GM23338 (cell line): ENCODE results near the gene EGFR. TPM values are rescaled to one million over a fixed set of nuclear protein-coding genes. Genes with fewer than 3 reads are reported as not detected.

Source experiments
- ATAC-seq: fragments of 200-7000 bp; cut with Tn5 transposase; 3 replicates; pipeline ENCODE4 v1.9.1; 2020
- DNase-seq: peaks from one replicate; pipeline ENCODE4 v3.0.0-alpha.2; 2015; ENCODE audit warnings: low spot score
- H2AFZ ChIP-seq: fragments of 200-600 bp; sonication (generic); 2 replicates; pipeline ENCODE4 v1.8.0; 2016; ENCODE audit warnings: antibody characterized with exemption, mild to moderate bottlenecking, moderate library complexity
- H3F3A ChIP-seq: fragments of 200-600 bp; sonication (generic); replicated peaks from 2 replicates; pipeline ENCODE4 v1.8.0; 2017; ENCODE audit warnings: antibody characterized with exemption, mixed run types, low read depth
- H3K27ac ChIP-seq: fragments of 200-600 bp; sonication (generic); 2 replicates; pipeline ENCODE4 v1.6.1; 2016; ENCODE audit warnings: low read depth
- H3K27me3 ChIP-seq: fragments of 200-600 bp; sonication (generic); 2 replicates; pipeline ENCODE4 v1.8.0; 2016; ENCODE audit warnings: mild to moderate bottlenecking, mixed run types, moderate library complexity; ENCODE audit not compliant: insufficient read depth
- H3K36me3 ChIP-seq: fragments of 200-600 bp; sonication (generic); 2 replicates; pipeline ENCODE4 v1.8.0; 2016; ENCODE audit warnings: mild to moderate bottlenecking; ENCODE audit not compliant: insufficient read depth
- H3K4me1 ChIP-seq: fragments of 200-600 bp; sonication (generic); 2 replicates; pipeline ENCODE4 v1.8.0; 2016; ENCODE audit warnings: mild to moderate bottlenecking, moderate library complexity; ENCODE audit not compliant: insufficient read depth
- H3K4me2 ChIP-seq: fragments of 200-600 bp; sonication (generic); 2 replicates; pipeline ENCODE4 v1.7.1; 2017; ENCODE audit warnings: mixed run types
- H3K4me3 ChIP-seq: fragments of 200-600 bp; sonication (generic); 2 replicates; pipeline ENCODE4 v1.6.1; 2016; ENCODE audit warnings: mixed run types
- H3K79me2 ChIP-seq: fragments of 200-600 bp; sonication (generic); replicated peaks from 2 replicates; pipeline ENCODE4 v1.8.0; 2017; ENCODE audit warnings: mild to moderate bottlenecking; ENCODE audit not compliant: insufficient read depth
- H3K9me2 ChIP-seq: fragments of 200-600 bp; sonication (generic); 2 replicates; pipeline ENCODE4 v1.8.0; 2017; ENCODE audit not compliant: insufficient read depth
- H4K20me1 ChIP-seq: fragments of 200-600 bp; sonication (generic); replicated peaks from 2 replicates; pipeline ENCODE4 v1.8.0; 2017; ENCODE audit warnings: mild to moderate bottlenecking; ENCODE audit not compliant: insufficient read depth
- H3K27ac Mint-ChIP-seq: 2 replicates; pipeline ENCODE4 v1.8.0; 2020; ENCODE audit warnings: inconsistent platforms, mild to moderate bottlenecking, moderate library complexity, mixed read lengths
- H3K27me3 Mint-ChIP-seq: 3 replicates; pipeline ENCODE4 v1.8.0; 2022; ENCODE audit warnings: low read depth, mild to moderate bottlenecking, moderate library complexity, mixed read lengths, inconsistent platforms; ENCODE audit not compliant: insufficient read depth, poor library complexity
- H3K36me3 Mint-ChIP-seq: 3 replicates; pipeline ENCODE4 v1.8.0; 2021; ENCODE audit warnings: low read depth, mild to moderate bottlenecking, inconsistent platforms, moderate library complexity, mixed read lengths
- H3K4me1 Mint-ChIP-seq: 3 replicates; pipeline ENCODE4 v1.8.0; 2020; ENCODE audit warnings: mild to moderate bottlenecking, inconsistent platforms, mixed read lengths
- H3K4me3 Mint-ChIP-seq: 3 replicates; pipeline ENCODE4 v1.8.0; 2021; ENCODE audit warnings: moderate library complexity, mild to moderate bottlenecking, inconsistent platforms, mixed read lengths
- H3K9me3 Mint-ChIP-seq: 3 replicates; pipeline ENCODE4 v1.8.0; 2020; ENCODE audit warnings: moderate library complexity, mild to moderate bottlenecking, inconsistent platforms, mixed read lengths
- CREB1 ChIP-seq: fragments of 250-450 bp; sonication (Bioruptor Pico); IDR thresholded peaks from 2 replicates; pipeline ENCODE4 v1.5.0; 2020; ENCODE audit warnings: low read depth, mild to moderate bottlenecking, moderate library complexity
- EZH2 ChIP-seq: fragments of 200-600 bp; sonication (generic); IDR thresholded peaks from one replicate; pipeline ENCODE4 v1.8.0; 2017; ENCODE audit warnings: antibody characterized with exemption, mild to moderate bottlenecking, low read depth; ENCODE audit not compliant: unreplicated experiment
- EZH2phosphoT487 ChIP-seq: fragments of 200-600 bp; sonication (generic); IDR thresholded peaks from one replicate; pipeline ENCODE4 v1.8.1; 2018; ENCODE audit warnings: antibody characterized with exemption; ENCODE audit not compliant: unreplicated experiment
- JUNB ChIP-seq: IDR thresholded peaks from one replicate; pipeline ENCODE4 v1.6.1; 2016; ENCODE audit warnings: antibody characterized with exemption; ENCODE audit not compliant: unreplicated experiment
- NANOG ChIP-seq: IDR thresholded peaks from 2 replicates; pipeline ENCODE4 v1.6.1; 2016; ENCODE audit warnings: antibody characterized with exemption, borderline replicate concordance
- POLR2AphosphoS5 ChIP-seq: IDR thresholded peaks from 2 replicates; pipeline ENCODE4 v1.6.1; 2016; ENCODE audit warnings: antibody characterized with exemption, low read depth
- ZNF114 ChIP-seq: fragments of 250-450 bp; sonication (Bioruptor Pico); IDR thresholded peaks from 2 replicates; pipeline ENCODE4 v1.5.0; 2020; ENCODE audit warnings: mild to moderate bottlenecking, moderate library complexity
- ZNF331 ChIP-seq: fragments of 250-450 bp; sonication (Bioruptor Pico); IDR thresholded peaks from 2 replicates; pipeline ENCODE4 v1.5.0; 2020; ENCODE audit warnings: low read depth, mild to moderate bottlenecking, moderate library complexity
- polyA plus RNA-seq: library from polyadenylated mRNA; unstranded; fragments of >200 nt; fragmentation: Nextera tagmentation; extraction: Ambion mirVana; gene quantifications from 2 replicates; pipeline ENCODE4 v1.2.1, GENCODE V29; 2016
- total RNA-seq: library from RNA; depleted of rRNA; stranded (reverse); fragments of >200 nt; shearing (Covaris generic); gene quantifications from 2 replicates; pipeline ENCODE4 v1.2.3, GENCODE V29; 2014
- TF ChIP-seq, protein P1 (sequence below): fragments of 250-450 bp; sonication (Bioruptor Pico); IDR thresholded peaks from 2 replicates; pipeline ENCODE4 v1.5.0; 2020; ENCODE audit warnings: mild to moderate bottlenecking, moderate library complexity
- TF ChIP-seq, protein P2 (sequence below): IDR thresholded peaks from one replicate; pipeline ENCODE4 v1.6.1; 2018; ENCODE audit warnings: antibody characterized with exemption; ENCODE audit not compliant: unreplicated experiment

EGFR gene
- total and polyA plus RNA-seq, 2 experiments from 2014 or later = 1.5 to 4.5 TPM

DNA sequence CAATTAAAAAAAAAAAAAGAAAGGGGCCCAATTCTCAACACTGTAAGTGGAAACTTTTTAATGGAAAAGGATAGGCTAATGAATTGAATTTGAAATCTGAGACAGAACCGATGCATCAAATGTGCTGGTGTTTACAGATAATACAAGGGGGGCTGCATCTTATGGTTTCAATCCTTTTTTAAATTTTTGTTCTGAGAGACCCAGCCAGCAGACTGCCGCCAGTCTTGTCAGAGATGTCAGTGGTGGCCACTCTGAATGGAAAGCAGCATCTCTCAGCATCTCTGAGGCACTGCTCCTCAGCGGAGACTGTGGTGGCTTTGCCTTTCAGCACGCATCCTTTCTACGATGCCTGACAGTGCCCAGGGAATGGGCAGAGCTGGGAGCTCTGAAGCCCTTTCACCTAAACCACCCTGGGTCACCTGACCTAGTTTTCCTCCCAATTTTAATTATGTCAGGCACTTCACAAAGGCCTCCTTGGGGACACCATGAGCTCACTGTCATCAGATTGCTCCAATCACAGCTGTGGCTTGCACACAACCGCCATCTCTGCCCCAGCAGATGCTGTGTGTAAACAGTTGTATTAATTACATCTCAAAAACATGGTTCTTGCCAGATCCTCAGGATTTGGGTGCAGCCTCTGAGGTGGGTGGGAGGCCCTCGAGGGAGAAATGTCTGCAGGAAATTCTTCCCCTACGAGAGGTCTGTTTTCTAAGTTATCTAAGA is 81.2 kb downstream of the EGFR start:
- Histone ChIP-seq H3K4me2 (no peak overlapping the region), H3F3A (no peaks in the 10 kb centered on the region), H3K9me2 (no peaks in the 10 kb centered on the region), H3K27ac (no peak overlapping the region), H3K4me1 (peaks cover 16% of the 10 kb centered on the region; the same call in 1 of the 2 replicates), H2AFZ (no peak overlapping the region), H4K20me1 (no peaks in the 10 kb centered on the region), H3K4me3 (no peak overlapping the region), H3K36me3 (no peaks in the 10 kb centered on the region), H3K79me2 (no peaks in the 10 kb centered on the region), H3K27me3 (no peaks in the 10 kb centered on the region)
- TF ChIP-seq EZH2phosphoT487 (no peak), NANOG (no peak), POLR2AphosphoS5 (no peak), JUNB (no peak), ZNF114 (CRISPR knock-in tag) (no peak), CREB1 (CRISPR knock-in tag) (no peak)
- H3K27me3 Mint-ChIP-seq = peaks cover 5% of the 10 kb centered on the region
- peaks cover 35% of the 10 kb centered on the region for H3K4me1 Mint-ChIP-seq
- no peak overlapping the region for H3K4me3 Mint-ChIP-seq
- DNase-seq = no peak
- no peaks in the 10 kb centered on the region for H3K36me3 Mint-ChIP-seq
- no peaks in the 10 kb centered on the region for H3K9me3 Mint-ChIP-seq
- H3K27ac Mint-ChIP-seq = no peak overlapping the region
- ATAC-seq = no peak

DNA sequence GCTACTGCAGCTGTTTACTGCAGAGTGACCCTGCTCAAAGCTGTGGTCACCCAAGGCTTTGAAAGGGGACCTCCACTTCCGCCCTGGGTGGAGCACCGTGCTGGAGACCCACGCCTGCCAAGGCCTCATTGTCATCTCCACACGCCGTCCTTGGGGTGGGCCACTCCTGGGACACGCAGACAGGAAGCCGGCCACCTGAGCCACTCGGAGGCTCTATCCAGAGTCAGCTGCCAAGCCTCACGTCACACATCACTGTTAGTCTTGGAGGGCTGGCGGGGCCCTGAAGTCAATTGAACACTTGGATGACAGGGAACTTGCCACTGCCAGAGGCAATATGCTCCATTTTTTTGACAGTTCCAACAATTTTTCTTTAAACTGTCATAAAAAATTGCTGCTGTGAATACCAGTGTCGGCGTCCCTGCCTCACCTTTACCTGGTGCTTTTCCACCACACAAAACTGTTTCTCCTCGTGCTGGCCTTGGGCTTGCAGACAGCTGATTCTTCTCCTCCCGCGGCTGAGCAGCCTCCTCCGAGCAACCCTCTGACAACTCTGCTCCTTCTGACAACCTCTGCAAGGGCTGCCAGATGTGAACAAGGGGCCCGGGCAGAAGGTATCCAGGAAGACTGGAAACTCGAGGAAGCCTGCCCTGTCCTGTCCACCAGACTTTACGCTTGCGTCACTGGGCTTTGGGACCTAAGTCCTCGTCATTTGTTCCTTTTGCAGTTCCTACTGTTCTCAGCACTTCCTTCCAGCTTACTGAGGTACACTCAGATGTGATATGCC is 81.9 kb downstream of the EGFR start:
- Histone ChIP-seq H4K20me1 (no peaks in the 10 kb centered on the region), H3K4me3 (no peak overlapping the region), H3K4me1 (peaks cover 16% of the 10 kb centered on the region; the same call in 1 of the 2 replicates), H2AFZ (no peak overlapping the region), H3K9me2 (no peaks in the 10 kb centered on the region), H3K4me2 (no peak overlapping the region), H3F3A (no peaks in the 10 kb centered on the region), H3K27ac (no peak overlapping the region), H3K27me3 (no peaks in the 10 kb centered on the region), H3K36me3 (no peaks in the 10 kb centered on the region), H3K79me2 (no peaks in the 10 kb centered on the region)
- Mint-ChIP-seq H3K27ac (peak overlapping the region; percentile 61; the same call in 1 of the 2 replicates), H3K36me3 (no peaks in the 10 kb centered on the region), H3K9me3 (no peaks in the 10 kb centered on the region), H3K4me1 (peaks cover 35% of the 10 kb centered on the region), H3K27me3 (peaks cover 5% of the 10 kb centered on the region), H3K4me3 (no peak overlapping the region)
- DNase-seq (no peak), ATAC-seq (no peak)
- TF ChIP-seq, protein P1, sequence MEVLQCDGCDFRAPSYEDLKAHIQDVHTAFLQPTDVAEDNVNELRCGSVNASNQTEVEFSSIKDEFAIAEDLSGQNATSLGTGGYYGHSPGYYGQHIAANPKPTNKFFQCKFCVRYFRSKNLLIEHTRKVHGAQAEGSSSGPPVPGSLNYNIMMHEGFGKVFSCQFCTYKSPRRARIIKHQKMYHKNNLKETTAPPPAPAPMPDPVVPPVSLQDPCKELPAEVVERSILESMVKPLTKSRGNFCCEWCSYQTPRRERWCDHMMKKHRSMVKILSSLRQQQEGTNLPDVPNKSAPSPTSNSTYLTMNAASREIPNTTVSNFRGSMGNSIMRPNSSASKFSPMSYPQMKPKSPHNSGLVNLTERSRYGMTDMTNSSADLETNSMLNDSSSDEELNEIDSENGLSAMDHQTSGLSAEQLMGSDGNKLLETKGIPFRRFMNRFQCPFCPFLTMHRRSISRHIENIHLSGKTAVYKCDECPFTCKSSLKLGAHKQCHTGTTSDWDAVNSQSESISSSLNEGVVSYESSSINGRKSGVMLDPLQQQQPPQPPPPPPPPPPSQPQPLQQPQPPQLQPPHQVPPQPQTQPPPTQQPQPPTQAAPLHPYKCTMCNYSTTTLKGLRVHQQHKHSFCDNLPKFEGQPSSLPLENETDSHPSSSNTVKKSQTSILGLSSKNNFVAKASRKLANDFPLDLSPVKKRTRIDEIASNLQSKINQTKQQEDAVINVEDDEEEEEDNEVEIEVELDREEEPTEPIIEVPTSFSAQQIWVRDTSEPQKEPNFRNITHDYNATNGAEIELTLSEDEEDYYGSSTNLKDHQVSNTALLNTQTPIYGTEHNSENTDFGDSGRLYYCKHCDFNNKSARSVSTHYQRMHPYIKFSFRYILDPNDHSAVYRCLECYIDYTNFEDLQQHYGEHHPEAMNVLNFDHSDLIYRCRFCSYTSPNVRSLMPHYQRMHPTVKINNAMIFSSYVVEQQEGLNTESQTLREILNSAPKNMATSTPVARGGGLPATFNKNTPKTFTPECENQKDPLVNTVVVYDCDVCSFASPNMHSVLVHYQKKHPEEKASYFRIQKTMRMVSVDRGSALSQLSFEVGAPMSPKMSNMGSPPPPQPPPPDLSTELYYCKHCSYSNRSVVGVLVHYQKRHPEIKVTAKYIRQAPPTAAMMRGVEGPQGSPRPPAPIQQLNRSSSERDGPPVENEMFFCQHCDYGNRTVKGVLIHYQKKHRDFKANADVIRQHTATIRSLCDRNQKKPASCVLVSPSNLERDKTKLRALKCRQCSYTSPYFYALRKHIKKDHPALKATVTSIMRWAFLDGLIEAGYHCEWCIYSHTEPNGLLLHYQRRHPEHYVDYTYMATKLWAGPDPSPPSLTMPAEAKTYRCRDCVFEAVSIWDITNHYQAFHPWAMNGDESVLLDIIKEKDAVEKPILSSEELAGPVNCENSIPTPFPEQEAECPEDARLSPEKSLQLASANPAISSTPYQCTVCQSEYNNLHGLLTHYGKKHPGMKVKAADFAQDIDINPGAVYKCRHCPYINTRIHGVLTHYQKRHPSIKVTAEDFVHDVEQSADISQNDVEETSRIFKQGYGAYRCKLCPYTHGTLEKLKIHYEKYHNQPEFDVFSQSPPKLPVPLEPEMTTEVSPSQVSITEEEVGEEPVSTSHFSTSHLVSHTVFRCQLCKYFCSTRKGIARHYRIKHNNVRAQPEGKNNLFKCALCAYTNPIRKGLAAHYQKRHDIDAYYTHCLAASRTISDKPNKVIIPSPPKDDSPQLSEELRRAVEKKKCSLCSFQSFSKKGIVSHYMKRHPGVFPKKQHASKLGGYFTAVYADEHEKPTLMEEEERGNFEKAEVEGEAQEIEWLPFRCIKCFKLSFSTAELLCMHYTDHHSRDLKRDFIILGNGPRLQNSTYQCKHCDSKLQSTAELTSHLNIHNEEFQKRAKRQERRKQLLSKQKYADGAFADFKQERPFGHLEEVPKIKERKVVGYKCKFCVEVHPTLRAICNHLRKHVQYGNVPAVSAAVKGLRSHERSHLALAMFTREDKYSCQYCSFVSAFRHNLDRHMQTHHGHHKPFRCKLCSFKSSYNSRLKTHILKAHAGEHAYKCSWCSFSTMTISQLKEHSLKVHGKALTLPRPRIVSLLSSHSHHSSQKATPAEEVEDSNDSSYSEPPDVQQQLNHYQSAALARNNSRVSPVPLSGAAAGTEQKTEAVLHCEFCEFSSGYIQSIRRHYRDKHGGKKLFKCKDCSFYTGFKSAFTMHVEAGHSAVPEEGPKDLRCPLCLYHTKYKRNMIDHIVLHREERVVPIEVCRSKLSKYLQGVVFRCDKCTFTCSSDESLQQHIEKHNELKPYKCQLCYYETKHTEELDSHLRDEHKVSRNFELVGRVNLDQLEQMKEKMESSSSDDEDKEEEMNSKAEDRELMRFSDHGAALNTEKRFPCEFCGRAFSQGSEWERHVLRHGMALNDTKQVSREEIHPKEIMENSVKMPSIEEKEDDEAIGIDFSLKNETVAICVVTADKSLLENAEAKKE = no peak
- TF ChIP-seq ZNF331 (no peak), JUNB (no peak), CREB1 (CRISPR knock-in tag) (no peak), POLR2AphosphoS5 (no peak), EZH2 (no peak)
- TF ChIP-seq, protein P2, sequence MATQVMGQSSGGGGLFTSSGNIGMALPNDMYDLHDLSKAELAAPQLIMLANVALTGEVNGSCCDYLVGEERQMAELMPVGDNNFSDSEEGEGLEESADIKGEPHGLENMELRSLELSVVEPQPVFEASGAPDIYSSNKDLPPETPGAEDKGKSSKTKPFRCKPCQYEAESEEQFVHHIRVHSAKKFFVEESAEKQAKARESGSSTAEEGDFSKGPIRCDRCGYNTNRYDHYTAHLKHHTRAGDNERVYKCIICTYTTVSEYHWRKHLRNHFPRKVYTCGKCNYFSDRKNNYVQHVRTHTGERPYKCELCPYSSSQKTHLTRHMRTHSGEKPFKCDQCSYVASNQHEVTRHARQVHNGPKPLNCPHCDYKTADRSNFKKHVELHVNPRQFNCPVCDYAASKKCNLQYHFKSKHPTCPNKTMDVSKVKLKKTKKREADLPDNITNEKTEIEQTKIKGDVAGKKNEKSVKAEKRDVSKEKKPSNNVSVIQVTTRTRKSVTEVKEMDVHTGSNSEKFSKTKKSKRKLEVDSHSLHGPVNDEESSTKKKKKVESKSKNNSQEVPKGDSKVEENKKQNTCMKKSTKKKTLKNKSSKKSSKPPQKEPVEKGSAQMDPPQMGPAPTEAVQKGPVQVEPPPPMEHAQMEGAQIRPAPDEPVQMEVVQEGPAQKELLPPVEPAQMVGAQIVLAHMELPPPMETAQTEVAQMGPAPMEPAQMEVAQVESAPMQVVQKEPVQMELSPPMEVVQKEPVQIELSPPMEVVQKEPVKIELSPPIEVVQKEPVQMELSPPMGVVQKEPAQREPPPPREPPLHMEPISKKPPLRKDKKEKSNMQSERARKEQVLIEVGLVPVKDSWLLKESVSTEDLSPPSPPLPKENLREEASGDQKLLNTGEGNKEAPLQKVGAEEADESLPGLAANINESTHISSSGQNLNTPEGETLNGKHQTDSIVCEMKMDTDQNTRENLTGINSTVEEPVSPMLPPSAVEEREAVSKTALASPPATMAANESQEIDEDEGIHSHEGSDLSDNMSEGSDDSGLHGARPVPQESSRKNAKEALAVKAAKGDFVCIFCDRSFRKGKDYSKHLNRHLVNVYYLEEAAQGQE = no peak
